H9 (cell line): Measurements from ENCODE around the gene WBP1. TPM values are rescaled to one million over a fixed set of nuclear protein-coding genes. Genes with fewer than 3 reads are reported as not detected.

Experiments used
- DNase-seq: peaks from one replicate; pipeline ENCODE4 v3.0.0-alpha.2; 2017
- H2AFZ ChIP-seq: one replicate; pipeline ENCODE4 v1.6.1; 2013; ENCODE audit warnings: mild to moderate bottlenecking, low read length, control low read depth, moderate library complexity
- H2AK5ac ChIP-seq: 2 replicates; pipeline ENCODE4 v1.6.1; 2013; ENCODE audit warnings: low read length, control low read depth, mixed read lengths; ENCODE audit not compliant: insufficient read length
- H2BK120ac ChIP-seq: one replicate; pipeline ENCODE4 v1.6.1; 2013; ENCODE audit warnings: low read depth, mild to moderate bottlenecking, low read length, control low read depth, inconsistent platforms; ENCODE audit not compliant: poor library complexity, severe bottlenecking
- H2BK12ac ChIP-seq: 2 replicates; pipeline ENCODE4 v1.6.1; 2013; ENCODE audit warnings: low read length, control low read depth, mixed read lengths, low read depth; ENCODE audit not compliant: insufficient read length
- H2BK15ac ChIP-seq: 2 replicates; pipeline ENCODE4 v1.6.1; 2013; ENCODE audit warnings: low read depth, low read length, control low read depth
- H2BK20ac ChIP-seq: one replicate; pipeline ENCODE4 v1.6.1; 2013; ENCODE audit warnings: low read depth, mild to moderate bottlenecking, low read length, control low read depth, inconsistent platforms; ENCODE audit not compliant: poor library complexity, severe bottlenecking
- H2BK5ac ChIP-seq: 2 replicates; pipeline ENCODE4 v1.6.1; 2013; ENCODE audit warnings: low read length, control low read depth, mixed read lengths; ENCODE audit not compliant: insufficient read length
- H3K14ac ChIP-seq: 2 replicates; pipeline ENCODE4 v1.6.1; 2013; ENCODE audit warnings: low read length, control low read depth; ENCODE audit not compliant: insufficient read depth
- H3K18ac ChIP-seq: 2 replicates; pipeline ENCODE4 v1.6.1; 2013; ENCODE audit warnings: low read depth, mild to moderate bottlenecking, mixed read lengths, low read length, control low read depth; ENCODE audit not compliant: insufficient read length
- H3K23ac ChIP-seq: 2 replicates; pipeline ENCODE4 v1.6.1; 2013; ENCODE audit warnings: low read length, control low read depth, mixed read lengths, low read depth; ENCODE audit not compliant: insufficient read length
- H3K23me2 ChIP-seq: 2 replicates; pipeline ENCODE4 v1.6.1; 2013; ENCODE audit warnings: low read depth, mild to moderate bottlenecking, mixed read lengths, low read length, control low read depth; ENCODE audit not compliant: insufficient read length, poor library complexity, severe bottlenecking
- H3K27ac ChIP-seq: 2 replicates; pipeline ENCODE4 v1.5.1; 2013; ENCODE audit warnings: low read length, control low read depth, mixed read lengths, low read depth; ENCODE audit not compliant: insufficient read length
- H3K27me3 ChIP-seq: 2 replicates; pipeline ENCODE4 v1.6.1; 2013; ENCODE audit warnings: low read length, control low read depth, inconsistent platforms; ENCODE audit not compliant: insufficient read depth
- H3K4ac ChIP-seq: 2 replicates; pipeline ENCODE4 v1.6.1; 2013; ENCODE audit warnings: low read depth, mild to moderate bottlenecking, control low read depth, inconsistent platforms, low read length, moderate library complexity
- H3K4me1 ChIP-seq: 2 replicates; pipeline ENCODE4 v1.6.1; 2013; ENCODE audit warnings: low read length, control low read depth, inconsistent platforms; ENCODE audit not compliant: insufficient read depth
- H3K4me2 ChIP-seq: 2 replicates; pipeline ENCODE4 v1.6.1; 2013; ENCODE audit warnings: low read length, control low read depth, mixed read lengths; ENCODE audit not compliant: insufficient read length, insufficient read depth
- H3K56ac ChIP-seq: 2 replicates; pipeline ENCODE4 v1.6.1; 2013; ENCODE audit warnings: low read depth, mild to moderate bottlenecking, mixed read lengths, low read length, control low read depth; ENCODE audit not compliant: insufficient read length
- H3K79me1 ChIP-seq: 2 replicates; pipeline ENCODE4 v1.6.1; 2013; ENCODE audit warnings: low read depth, mild to moderate bottlenecking, moderate library complexity, low read length, control low read depth, inconsistent platforms; ENCODE audit not compliant: insufficient read depth, poor library complexity, severe bottlenecking
- H3K79me2 ChIP-seq: 2 replicates; pipeline ENCODE4 v1.6.1; 2013; ENCODE audit warnings: low read length, control low read depth, inconsistent platforms; ENCODE audit not compliant: insufficient read depth
- H3K9ac ChIP-seq: 2 replicates; pipeline ENCODE4 v1.6.1; 2013; ENCODE audit warnings: low read length, control low read depth, mixed read lengths; ENCODE audit not compliant: insufficient read length; ENCODE audit errors: extremely low read depth
- H3K9me3 ChIP-seq: one replicate; pipeline ENCODE4 v1.6.1; 2013; ENCODE audit warnings: low read depth, low read length, inconsistent platforms; ENCODE audit not compliant: control insufficient read depth
- H3T11ph ChIP-seq: one replicate; pipeline ENCODE4 v1.6.1; 2013; ENCODE audit warnings: mild to moderate bottlenecking, low read length, control low read depth, inconsistent platforms
- H4K20me1 ChIP-seq: one replicate; pipeline ENCODE4 v1.6.1; 2013; ENCODE audit not compliant: control insufficient read depth, insufficient read length, insufficient read depth
- H4K5ac ChIP-seq: 2 replicates; pipeline ENCODE4 v1.6.1; 2013; ENCODE audit warnings: low read depth, mild to moderate bottlenecking, mixed read lengths, low read length, control low read depth; ENCODE audit not compliant: insufficient read length
- H4K8ac ChIP-seq: replicated peaks from 2 replicates; pipeline ENCODE4 v1.6.1; 2013; ENCODE audit warnings: low read length, control low read depth, mixed read lengths, low read depth; ENCODE audit not compliant: insufficient read length
- H4K91ac ChIP-seq: 2 replicates; pipeline ENCODE4 v1.6.1; 2013; ENCODE audit warnings: low read depth, mild to moderate bottlenecking, moderate library complexity, mixed read lengths, low read length, control low read depth; ENCODE audit not compliant: insufficient read length
- H3K27ac Mint-ChIP-seq, 3 experiments: 2 replicates in 2 of 3; 3 replicates in 1 of 3; pipeline ENCODE4 v1.8.0; 2020 to 2021; ENCODE audit warnings: mixed read lengths in 3 of 3, mild to moderate bottlenecking in 1 of 3, moderate library complexity in 1 of 3
- H3K27me3 Mint-ChIP-seq: 2 replicates; pipeline ENCODE4 v1.8.0; 2021; ENCODE audit warnings: low read depth, mild to moderate bottlenecking, moderate library complexity, mixed read lengths
- H3K36me3 Mint-ChIP-seq, 3 experiments: 2 replicates in 2 of 3; 3 replicates in 1 of 3; pipeline ENCODE4 v1.8.0; 2020 to 2021; ENCODE audit warnings: low read depth in 3 of 3, mixed read lengths in 3 of 3; ENCODE audit not compliant: insufficient read depth in 1 of 3
- H3K4me1 Mint-ChIP-seq, 2 experiments: 2 replicates each; pipeline ENCODE4 v1.8.0; 2020; ENCODE audit warnings: mixed read lengths in 2 of 2
- H3K4me3 Mint-ChIP-seq, 2 experiments: 2 replicates in 1 of 2; 3 replicates in 1 of 2; pipeline ENCODE4 v1.8.0; 2020 to 2021; ENCODE audit warnings: mild to moderate bottlenecking in 2 of 2, mixed read lengths in 2 of 2, moderate library complexity in 1 of 2
- H3K9me3 Mint-ChIP-seq, 2 experiments: 2 replicates in 1 of 2; 3 replicates in 1 of 2; pipeline ENCODE4 v1.8.0; 2020; ENCODE audit warnings: mild to moderate bottlenecking in 2 of 2, mixed read lengths in 2 of 2, moderate library complexity in 1 of 2
- WGBS: extraction: QIAGEN DNeasy Blood & Tissue Kit; methylation state at CpG from one replicate; pipeline ENCODE4 v1.1.7; 2013; ENCODE audit warnings: missing lambda C conversion rate, low lambda C conversion rate, mixed read lengths; ENCODE audit not compliant: insufficient read length; ENCODE audit errors: extremely low coverage; 5-methylcytosine and 5-hydroxymethylcytosine counted together
- total RNA-seq: library from RNA; stranded (reverse); gene quantifications from 2 replicates; pipeline ENCODE4 v1.2.1, GENCODE V29; 2021
- TF ChIP-seq, protein P1 (sequence below): fragments of 200-600 bp; sonication (generic); conservative IDR thresholded peaks from 3 replicates; pipeline ENCODE4 v1.8.0; 2021; ENCODE audit warnings: antibody characterized with exemption, mild to moderate bottlenecking

Gene WBP1
- total RNA-seq, 1 experiment from 2014 or later: 82.1 TPM

DNA sequence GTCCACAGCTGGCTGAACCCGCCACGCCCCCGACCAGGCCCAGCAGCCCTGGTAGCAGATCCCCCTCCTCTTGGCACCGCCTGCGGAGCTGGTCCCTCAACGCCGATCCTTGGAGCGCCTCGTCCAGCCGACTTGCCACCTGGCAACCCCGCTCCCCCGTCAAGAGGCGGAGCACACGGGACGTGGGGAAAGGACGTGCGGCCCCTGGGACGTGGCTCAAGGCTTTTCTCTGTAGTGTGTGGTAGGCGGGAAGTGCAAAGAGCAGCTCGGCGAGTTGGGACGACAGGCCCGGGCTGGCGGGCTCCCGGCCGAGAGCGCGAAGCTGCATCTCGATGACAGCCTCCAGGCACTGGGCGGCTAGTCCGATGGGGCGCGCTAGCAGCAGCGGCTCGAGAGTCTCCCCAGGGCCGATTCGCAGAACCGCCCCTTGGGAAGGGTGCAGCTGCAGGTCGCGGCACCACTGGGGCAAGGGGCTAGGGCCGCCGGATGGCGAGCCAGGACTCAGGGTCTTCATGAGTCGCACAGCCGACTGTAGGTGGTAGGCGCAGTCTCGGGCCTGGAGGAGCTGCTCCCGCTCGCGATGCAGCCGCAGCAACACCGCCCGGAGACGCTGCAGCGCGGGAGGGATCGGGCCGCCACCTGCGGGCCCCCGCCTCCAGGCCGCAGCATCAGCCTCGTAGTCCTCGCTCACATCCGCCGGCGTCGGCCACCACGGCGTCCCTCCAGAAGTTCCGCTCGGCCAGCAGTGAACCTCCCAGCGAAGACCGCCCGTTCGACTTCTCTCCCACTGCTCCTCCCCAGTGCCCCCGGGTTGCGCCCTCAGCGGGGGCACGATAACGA, 23.9 kb downstream of the WBP1 start:
- Mint-ChIP-seq H3K4me3 (peak overlapping the region; percentile 100), H3K27ac (peak overlapping the region; percentile 99 to 100 (median 99); a peak in 6 of 7 replicates), H3K36me3 (peaks cover 7 to 44% (median 41%) of the 10 kb centered on the region in 3 experiments), H3K4me1 (peaks cover 9 to 13% of the 10 kb centered on the region in 2 experiments), H3K27me3 (no peaks in the 10 kb centered on the region), H3K9me3 (no peaks in the 10 kb centered on the region)
- H3T11ph ChIP-seq: no peak overlapping the region
- H3K4me1 ChIP-seq: no peaks in the 10 kb centered on the region
- H3K14ac ChIP-seq: peak overlapping the region; percentile 87
- no peak overlapping the region for H4K8ac ChIP-seq
- no peaks in the 10 kb centered on the region for H3K27me3 ChIP-seq
- peak overlapping the region; percentile 41 for H3K9ac ChIP-seq
- TF ChIP-seq, protein P1, sequence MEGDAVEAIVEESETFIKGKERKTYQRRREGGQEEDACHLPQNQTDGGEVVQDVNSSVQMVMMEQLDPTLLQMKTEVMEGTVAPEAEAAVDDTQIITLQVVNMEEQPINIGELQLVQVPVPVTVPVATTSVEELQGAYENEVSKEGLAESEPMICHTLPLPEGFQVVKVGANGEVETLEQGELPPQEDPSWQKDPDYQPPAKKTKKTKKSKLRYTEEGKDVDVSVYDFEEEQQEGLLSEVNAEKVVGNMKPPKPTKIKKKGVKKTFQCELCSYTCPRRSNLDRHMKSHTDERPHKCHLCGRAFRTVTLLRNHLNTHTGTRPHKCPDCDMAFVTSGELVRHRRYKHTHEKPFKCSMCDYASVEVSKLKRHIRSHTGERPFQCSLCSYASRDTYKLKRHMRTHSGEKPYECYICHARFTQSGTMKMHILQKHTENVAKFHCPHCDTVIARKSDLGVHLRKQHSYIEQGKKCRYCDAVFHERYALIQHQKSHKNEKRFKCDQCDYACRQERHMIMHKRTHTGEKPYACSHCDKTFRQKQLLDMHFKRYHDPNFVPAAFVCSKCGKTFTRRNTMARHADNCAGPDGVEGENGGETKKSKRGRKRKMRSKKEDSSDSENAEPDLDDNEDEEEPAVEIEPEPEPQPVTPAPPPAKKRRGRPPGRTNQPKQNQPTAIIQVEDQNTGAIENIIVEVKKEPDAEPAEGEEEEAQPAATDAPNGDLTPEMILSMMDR: no peak
- H3K79me1 ChIP-seq: no peaks in the 10 kb centered on the region
- WGBS: no CpG with 5 or more reads among the region's 80 CpGs
- H3K56ac ChIP-seq: no peak overlapping the region
- no peak overlapping the region for H2BK120ac ChIP-seq
- DNase-seq: no peak
- H3K23ac ChIP-seq: no peak overlapping the region
- no peaks in the 10 kb centered on the region for H4K20me1 ChIP-seq
- H2BK5ac ChIP-seq: no peak overlapping the region
- H2BK15ac ChIP-seq: no peak overlapping the region
- peak overlapping the region; percentile 81 for H3K4me2 ChIP-seq
- H4K5ac ChIP-seq: no peak overlapping the region
- no peak overlapping the region for H3K27ac ChIP-seq
- H3K23me2 ChIP-seq: peaks cover 8% of the 10 kb centered on the region
- no peaks in the 10 kb centered on the region for H3K9me3 ChIP-seq
- peak overlapping the region; percentile 78 for H3K18ac ChIP-seq
- H2BK20ac ChIP-seq: no peak overlapping the region
- no peak overlapping the region for H3K4ac ChIP-seq
- no peak overlapping the region for H4K91ac ChIP-seq
- no peak overlapping the region for H2AFZ ChIP-seq
- no peak overlapping the region for H2BK12ac ChIP-seq
- no peak overlapping the region for H2AK5ac ChIP-seq
- no peaks in the 10 kb centered on the region for H3K79me2 ChIP-seq
